ENCODE data around the gene ABHD1. TPM values are rescaled to one million over a fixed set of nuclear protein-coding genes. Genes with fewer than 3 reads are reported as not detected.

The ABHD1 gene
- total and polyA plus RNA-seq, 8 donors = 0.69 to 1.3 (median 1.0) TPM; not detected in 2

GRCh38 chr2:27152102-27152795 is 28.6 kb downstream of the ABHD1 start:
- H3K36me3 ChIP-seq = no peaks in the 10 kb centered on the region
- no peaks in the 10 kb centered on the region for H3K9me3 ChIP-seq
- intact Hi-C loops (cut with DNase I) = no loop called here
- no peak for TF ChIP-seq CTCF (IDR thresholded peaks at IDR 0.05)
- no peaks in the 10 kb centered on the region for H3K27me3 ChIP-seq
- DNase-seq (peak in 1 of 4 donors; percentile 13), ATAC-seq (no peak)
- H3K4me1 ChIP-seq = no peaks in the 10 kb centered on the region
- no peak overlapping the region for H3K27ac ChIP-seq
- H3K4me3 ChIP-seq = no peak overlapping the region

- no peak for TF ChIP-seq CTCF (IDR thresholded peaks at IDR 0.05)
- no peaks in the 10 kb centered on the region for H3K27me3 ChIP-seq
- H3K4me1 ChIP-seq = no peaks in the 10 kb centered on the region
- intact Hi-C loops (cut with DNase I) = no loop called here
- no peaks in the 10 kb centered on the region for H3K36me3 ChIP-seq
- ATAC-seq (no peak), DNase-seq (peak in 1 of 4 donors; percentile 15)
- H3K4me3 ChIP-seq = no peak overlapping the region
- no peak overlapping the region for H3K27ac ChIP-seq
- H3K9me3 ChIP-seq = no peaks in the 10 kb centered on the region
Observed at GRCh38 chr2:27152796-27153464, 29.3 kb downstream of the ABHD1 start.

GRCh38 chr2:27154488-27154887 is 30.9 kb downstream of the ABHD1 start:
- Histone ChIP-seq H3K4me3 (no peak overlapping the region), H3K27me3 (no peaks in the 10 kb centered on the region), H3K27ac (no peak overlapping the region), H3K9me3 (no peaks in the 10 kb centered on the region), H3K36me3 (no peaks in the 10 kb centered on the region), H3K4me1 (no peaks in the 10 kb centered on the region)
- intact Hi-C loops (cut with DNase I) = no loop called here
- ATAC-seq = no peak
- DNase-seq = no peak
- TF ChIP-seq CTCF (IDR thresholded peaks at IDR 0.05) = no peak

- Histone ChIP-seq H3K4me1 (no peaks in the 10 kb centered on the region), H3K36me3 (no peaks in the 10 kb centered on the region), H3K27me3 (no peaks in the 10 kb centered on the region), H3K4me3 (no peak overlapping the region), H3K27ac (no peak overlapping the region), H3K9me3 (no peaks in the 10 kb centered on the region)
- no peak for ATAC-seq
- intact Hi-C loops (cut with DNase I) = no loop called here
- no peak for DNase-seq
- TF ChIP-seq CTCF (IDR thresholded peaks at IDR 0.05) = no peak
Observed at GRCh38 chr2:27155069-27155520, 31.5 kb downstream of the ABHD1 start.

- Histone ChIP-seq H3K36me3 (no peaks in the 10 kb centered on the region), H3K4me1 (no peaks in the 10 kb centered on the region), H3K9me3 (no peaks in the 10 kb centered on the region), H3K27me3 (no peaks in the 10 kb centered on the region), H3K27ac (no peak overlapping the region), H3K4me3 (no peak overlapping the region)
- no peak for DNase-seq
- intact Hi-C loops (cut with DNase I) = no loop called here
- TF ChIP-seq CTCF (IDR thresholded peaks at IDR 0.05) = no peak
- no peak for ATAC-seq
Observed at GRCh38 chr2:27158468-27158867, 34.9 kb downstream of the ABHD1 start.
